GM21786 (cell line): ENCODE results near the gene PIP4K2C.
"Not testable (repeated sequence)": the region's sequence is repeated elsewhere in the genome, so short reads cannot be mapped to it uniquely, and the experiment has no call there.

Source experiments
- ATAC-seq: cut with Tn5 transposase; IDR thresholded peaks from one replicate; pipeline ENCODE4 v1.9.1; 2021; ENCODE audit not compliant: unreplicated experiment

PIP4K2C gene

DNA sequence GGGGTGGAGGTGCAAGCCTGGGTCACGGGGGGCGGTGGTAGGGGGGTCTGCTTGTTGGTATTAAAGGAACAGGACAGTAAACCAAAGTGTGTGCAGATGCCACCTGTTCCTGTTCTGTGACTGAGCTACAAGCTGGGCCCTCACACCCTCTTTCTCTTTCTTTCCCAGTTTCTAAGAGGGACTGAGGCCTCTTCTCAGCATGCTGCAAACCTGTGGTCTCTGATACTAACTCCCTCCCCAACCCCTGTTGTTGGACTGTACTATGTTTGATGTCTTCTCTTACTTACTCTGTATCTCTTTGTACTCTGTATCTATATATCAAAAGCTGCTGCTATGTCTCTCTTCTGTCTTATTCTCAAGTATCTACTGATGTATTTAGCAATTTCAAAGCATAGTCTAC, 6.9 kb upstream of the PIP4K2C start:
- no peak for ATAC-seq

DNA sequence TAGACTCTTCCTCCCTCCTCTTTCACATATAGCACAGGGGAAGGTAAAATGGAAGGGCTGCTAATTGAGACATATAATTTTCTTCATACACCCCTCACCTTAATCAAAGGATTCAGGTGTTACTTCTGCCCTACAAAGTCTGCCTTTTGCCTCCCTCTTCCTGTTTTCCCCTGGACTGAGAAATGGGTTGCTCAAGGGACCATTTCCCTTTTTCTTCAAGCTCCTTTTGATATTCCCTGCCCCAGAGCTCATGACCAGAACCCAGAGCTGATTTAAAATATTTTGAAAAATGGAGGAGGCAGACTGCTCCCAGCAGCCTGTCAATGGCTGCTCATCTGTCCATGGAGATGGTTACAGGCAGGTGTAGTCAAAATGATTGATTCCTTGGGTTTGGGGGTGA, 6.3 kb upstream of the PIP4K2C start:
- ATAC-seq, result no peak

DNA sequence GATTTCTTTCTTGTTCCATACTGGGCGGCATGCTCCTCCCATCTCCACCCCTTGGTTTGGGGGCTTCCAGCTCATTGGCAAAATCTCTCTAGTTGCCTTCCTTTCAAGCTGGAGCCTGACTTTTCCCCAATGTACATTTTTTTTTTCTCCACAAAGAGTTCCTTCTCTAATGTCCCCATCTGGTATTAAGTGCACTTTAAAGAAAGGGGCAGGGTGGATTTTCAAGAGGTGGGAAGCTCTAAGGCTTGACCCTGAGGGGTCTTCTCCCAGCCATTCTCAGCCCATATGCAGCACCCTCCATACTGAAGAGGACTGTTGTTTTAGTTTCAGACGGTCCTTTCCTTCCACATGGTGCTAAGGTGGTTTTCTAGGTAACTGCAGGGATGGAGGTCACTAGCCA, 5.8 kb upstream of the PIP4K2C start:
- no peak for ATAC-seq

DNA sequence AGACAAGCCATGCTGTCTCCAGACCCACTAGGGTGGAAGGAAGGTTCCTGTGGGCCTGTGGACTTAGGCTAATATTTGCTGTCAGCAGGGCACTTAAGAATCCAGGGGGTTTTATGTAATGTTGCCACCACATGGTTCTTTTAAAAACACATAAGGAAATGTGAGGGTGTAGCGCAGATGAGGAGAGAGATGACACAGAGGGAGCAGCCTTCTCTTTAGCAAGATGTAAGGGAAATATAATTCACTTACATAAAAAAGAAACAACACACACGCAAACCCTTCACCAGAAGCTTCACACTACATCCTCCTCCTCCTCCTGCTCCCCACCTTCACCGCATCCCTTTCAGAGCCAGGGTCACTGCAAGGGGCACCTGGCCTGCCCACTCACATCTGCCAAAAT, 4.9 kb upstream of the PIP4K2C start:
- ATAC-seq, result no peak

DNA sequence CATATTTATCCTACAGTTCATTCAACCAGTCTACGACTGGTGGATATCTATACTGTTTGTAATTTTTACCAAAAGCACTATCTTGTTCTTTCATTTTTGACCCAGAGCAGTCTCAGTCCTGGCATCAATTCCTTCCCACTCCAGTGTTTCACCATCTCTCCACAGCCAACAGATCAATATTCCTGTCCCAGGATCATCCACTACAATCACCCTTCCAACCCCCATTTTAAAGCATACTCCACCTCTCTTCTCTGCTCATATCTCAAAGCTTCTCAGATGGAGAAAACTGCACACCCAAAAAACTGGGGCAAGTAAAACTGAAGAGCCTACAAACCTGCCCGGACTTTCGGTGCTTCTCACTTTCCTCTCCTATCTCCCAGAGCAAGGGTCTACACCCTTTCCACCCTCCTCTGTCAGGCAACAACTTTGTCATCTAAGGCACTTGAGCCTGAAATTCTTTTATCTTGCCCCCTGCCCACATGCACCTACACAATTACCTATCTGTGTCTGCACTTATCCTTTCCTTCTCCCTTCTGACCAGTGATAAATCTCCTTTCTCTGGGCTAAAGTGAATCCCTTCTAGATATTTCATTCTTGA, 4.1 kb upstream of the PIP4K2C start:
- ATAC-seq, result no peak

DNA sequence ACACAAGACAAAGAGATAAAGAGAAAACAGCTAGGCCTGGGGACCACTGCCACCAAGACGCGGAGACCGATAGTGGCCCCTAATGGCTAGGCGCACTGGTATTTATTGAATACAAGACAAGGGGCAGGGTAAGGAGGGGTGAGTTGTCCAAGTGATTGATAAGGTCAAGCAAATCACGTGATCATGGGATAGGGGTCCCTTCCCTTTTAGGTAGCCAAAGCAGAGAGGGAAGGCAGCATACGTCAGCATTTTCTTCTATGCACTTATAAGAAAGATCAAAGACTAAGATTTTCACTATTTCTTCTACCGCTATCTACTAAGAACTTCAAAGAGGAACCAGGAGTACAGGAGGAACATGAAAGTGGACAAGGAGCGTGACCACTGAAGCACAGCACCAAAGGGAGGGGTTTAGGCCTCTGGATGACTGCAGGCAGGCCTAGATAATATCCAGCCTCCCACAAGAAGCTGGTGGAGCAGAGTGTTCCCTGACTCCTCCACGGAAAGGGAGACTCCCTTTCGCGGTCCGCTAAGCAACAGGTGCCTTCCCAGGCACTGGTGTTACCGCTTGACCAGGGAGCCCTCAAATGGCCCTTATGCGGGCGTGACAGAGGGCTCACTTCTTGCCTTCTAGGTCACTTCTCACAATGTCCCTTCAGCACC, 1.9 kb upstream of the PIP4K2C start:
- not testable (repeated sequence) for ATAC-seq

DNA sequence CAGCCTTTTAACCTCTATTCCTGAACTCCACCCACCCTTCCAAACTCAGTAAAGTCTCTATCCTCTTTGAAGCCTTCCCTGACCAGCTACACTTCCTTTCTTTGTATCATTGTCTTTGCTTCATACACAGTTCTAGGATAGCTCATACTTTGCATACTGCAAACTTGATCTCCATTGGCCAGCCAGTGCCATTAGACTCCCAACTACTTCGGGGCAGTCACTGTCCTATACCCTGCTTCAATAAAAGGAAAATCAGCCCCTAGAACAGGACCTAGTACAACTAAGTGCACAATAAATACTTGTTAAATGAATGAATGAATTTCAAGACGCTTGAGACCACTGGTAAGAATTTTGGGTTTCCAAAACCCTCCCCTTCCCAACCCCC, 521 bp upstream of the PIP4K2C start:
- no peak for ATAC-seq

DNA sequence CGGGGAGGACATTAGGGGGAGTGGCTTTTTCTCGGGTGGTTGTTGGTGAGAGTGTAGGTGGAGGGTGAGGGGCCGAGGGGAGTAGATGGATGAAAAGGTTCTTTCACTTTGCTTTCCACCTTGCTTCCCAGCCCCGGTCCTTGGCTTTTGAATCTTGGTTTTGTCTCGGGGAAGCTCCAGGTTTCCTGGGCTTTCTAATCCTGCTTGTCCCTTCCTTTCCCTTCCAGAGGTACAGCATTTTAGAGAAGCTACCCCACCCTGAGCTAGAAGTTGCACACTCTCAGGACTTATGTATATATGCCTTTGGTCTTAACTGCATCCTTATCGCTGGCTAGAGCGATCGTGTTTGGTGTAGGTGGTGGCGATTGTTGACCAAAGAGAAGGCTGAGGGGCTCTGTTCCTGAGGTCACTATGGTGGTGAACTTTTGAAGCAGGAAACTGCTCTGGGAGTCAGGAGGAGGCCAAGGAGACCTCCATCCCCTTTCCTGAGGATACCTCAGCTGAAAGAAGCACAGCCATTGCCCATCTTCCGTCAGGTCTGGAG, 862 bp downstream of the PIP4K2C start:
- no peak for ATAC-seq

DNA sequence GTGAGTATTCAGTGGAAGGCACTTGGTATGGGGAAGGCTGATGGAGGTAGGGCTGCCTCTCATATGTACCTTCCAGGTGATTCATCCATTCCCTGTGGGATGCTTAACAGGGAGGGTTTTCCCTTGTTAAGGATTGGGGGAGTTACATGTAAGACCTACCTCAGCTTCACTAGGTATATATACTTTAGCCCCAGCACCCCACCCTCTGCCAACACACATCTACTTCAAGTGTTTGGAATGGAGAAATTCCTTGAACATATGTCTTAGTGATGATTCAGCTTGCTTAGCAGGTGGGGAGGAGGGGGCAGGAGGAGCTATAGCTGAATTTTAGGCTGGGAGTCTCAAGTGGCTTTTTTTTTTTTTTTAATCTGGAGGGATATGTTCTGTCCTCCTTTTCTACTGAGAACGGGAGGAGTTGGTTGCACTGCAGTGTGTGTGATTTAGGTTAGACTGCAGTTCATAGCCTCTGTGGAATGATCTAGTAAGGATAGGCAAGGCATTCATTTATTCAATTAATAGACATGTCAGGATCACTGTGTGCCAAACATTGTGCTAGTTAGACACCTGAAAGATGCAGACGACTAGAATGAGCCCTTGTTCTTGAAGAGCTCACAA, 1.7 kb downstream of the PIP4K2C start:
- no peak for ATAC-seq

DNA sequence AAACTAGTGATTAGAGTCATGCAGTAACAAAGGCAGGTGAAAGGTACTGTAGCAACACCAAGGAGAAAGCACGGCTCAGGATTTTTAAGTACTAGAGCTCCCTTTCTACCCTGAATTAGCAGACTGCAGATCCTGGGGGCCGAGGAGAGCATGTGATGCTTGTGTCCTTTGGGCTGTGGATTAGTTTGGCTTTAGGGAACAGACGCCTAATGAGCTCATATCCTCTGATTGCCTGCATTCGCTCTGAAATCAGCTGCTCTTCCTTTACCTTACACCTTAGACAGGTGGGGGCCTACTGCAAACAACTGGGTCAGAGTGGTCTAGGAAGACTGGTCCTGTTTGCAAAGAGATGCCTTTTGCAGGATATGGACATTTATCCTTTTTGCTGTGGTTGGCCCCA, 2.2 kb downstream of the PIP4K2C start:
- no peak for ATAC-seq

DNA sequence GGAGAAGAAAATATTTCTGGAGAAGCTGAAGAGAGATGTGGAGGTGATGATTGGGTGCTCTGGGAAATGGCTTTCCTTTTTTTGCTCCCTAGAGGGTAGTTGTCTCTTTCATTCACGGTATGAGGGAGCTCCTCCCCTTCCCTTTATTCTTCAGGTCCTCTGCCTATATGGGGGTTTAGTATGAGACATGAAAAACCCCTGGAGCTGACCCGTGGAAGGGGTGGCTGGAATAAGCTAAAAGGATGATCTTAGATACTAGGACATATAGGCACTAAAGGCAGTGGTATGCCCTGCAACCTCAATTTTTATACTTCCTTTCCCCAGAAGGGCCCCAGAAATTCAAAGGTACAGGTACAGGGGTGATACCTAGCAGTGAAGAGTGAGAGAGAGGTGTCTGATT, 9.4 kb downstream of the PIP4K2C start:
- no peak for ATAC-seq

DNA sequence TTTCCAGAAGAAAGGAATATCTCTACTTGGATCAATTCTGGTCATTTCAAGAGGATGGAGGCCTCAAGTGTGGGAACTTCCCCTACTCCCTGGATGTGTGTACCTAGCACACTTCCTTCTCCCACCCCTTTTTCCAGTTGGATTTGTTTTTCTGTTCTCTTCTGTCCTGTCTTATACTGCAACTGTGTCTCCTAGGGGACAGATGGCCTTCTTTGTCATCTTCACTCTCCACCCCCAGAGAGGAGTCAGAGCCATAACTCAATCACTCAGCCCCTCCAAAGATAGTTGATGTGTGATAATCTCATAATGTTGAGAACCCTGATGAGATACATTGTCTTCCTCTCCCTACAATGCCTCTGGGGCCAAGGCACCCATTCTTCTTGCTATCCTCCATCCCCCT, 11.6 kb downstream of the PIP4K2C start:
- ATAC-seq, result no peak

DNA sequence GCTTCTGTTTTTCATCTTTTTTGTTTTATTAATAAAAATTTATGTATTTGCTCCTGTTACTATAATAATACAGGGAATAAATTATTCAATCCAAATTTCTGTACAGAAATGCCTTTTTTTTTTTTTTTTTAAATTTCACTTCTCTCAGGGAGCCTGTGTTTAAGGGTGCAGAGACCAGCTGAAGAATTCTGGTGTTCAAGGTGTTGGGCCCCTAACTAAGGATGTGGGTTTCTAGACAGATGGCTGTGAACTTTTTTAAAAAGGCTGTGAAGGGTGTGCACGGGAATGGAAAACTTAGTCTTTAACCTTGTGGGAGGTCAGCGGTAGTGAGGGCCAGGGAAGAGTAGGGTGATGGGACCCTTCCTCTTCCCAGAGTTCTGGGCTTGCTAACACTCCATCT, 12.3 kb downstream of the PIP4K2C start:
- no peak for ATAC-seq

DNA sequence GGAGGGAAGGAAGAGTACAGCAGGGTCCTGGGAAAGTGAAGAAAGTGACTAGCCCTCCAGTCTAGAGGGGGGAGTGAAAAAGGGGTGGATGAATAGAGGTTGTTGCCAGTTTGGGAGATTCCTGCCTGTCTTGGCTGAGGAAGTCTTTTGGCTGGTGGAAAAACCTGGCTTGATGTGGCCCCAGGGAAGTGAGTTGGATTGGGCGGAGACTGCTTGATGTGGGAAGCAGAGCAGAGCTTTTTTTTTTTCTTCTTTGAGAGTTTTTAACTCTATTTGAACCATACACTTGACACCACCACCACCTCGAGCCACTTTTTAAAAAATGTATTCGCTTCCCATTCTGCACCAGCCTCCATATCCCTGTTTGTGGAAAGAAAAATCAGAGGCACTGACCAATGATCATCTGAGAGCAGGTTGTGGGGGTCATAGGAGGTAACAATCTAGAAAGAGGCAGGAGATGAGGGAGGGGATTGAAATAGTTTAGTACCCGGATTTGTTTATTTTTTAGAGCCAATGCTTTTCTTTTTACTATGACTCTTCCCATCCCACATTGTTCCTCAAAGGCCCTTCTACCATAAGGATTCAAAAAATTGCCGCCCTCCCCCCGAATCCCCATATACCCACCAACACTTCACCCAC, 12.9 kb downstream of the PIP4K2C start:
- ATAC-seq, result no peak

DNA sequence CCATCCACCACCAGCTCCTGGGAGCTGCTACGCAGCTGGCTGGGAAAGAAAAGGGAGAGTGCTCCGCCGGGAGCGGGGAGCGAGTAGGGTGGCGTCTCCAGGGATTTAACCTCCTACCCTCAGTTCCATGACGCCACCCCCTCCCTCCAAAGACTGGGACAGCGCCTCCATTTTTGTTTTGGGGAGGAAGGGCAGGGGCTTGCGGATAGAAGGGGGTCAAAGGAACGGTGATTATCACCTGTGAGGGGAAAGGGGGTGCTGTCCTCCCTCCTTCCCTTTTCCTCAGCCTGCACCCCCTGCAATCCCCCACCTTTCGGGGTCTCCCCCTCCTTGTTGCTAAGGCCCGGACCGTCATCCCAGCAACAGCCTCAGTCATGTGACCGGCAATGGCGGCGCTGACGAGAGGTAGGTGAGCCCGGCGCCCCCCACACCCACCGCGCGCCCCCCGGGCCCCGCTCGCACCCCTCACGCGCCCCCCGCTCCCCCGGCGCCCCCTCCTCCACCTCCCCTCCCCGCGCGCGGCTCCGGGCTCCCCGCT, 13.5 kb downstream of the PIP4K2C start, which contains the start of gene DTX3:
DTX3 (plus strand) TSS at position 371 of the 538 bp plus-strand sequence. CDS start 1,694 bp downstream, outside the sequence.
- no peak for ATAC-seq

DNA sequence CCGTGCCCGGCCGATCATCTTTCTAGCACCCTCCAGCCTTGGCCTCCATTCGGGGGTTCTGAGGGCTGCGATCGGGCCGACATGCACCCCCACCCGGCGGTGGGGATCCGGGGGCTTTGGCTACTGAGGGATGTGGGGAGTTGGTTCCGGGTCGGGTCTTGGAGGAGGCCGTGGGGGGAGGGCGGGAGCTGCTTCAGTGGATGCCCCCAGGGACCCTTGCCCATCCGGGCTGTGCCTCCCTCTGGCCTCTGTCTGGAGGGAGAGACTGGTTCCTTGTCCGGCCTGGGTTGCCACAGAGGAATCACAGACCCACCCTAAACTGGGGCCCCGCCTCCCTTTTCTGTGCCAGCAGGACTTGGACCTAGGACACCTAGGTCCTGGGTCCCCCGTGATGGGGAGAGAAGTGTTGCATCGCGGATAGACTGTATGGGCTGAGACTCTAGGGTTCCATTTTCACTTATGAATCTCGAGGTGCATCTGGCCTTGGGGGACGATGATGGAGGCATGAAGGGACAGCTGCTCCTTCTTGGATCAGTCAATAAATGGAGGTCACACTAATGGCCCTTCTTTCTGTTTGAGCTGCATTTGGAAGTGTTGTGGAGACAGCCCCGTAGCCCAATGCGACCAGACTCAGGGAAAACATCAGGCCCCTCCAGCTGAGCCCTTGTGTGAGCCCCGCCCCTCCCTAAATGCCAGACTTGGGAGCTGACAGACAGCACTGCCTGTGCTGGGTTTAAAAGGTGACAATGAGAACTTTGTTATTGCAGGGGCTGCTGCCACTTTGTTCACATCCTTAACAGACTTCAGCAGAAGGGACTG, 14.2 kb downstream of the PIP4K2C start:
- no peak for ATAC-seq

DNA sequence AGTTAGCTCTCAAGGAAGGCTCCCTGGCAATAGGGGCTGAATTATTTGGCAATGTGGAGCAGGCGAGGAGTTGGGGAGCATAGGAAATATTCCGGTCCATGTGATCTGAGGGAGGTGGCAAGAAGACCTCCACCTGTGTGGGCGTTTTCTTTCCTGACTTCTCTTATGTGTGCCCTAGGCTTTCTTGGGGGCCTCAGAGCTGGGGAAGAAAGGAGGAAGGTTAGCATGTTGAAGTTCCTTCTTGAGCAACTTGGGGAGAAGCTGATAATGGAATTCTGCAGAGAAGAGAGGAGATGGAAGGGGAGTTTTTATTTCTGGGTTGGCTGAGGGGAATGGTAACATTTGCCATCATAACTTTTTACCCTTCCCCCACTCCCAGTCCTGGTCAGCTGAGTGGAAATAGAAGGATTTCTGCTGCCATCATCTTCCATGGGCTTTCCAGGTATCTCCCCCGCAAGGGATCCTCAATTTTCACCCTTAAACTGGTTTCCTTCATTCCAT, 14.9 kb downstream of the PIP4K2C start:
- no peak for ATAC-seq

DNA sequence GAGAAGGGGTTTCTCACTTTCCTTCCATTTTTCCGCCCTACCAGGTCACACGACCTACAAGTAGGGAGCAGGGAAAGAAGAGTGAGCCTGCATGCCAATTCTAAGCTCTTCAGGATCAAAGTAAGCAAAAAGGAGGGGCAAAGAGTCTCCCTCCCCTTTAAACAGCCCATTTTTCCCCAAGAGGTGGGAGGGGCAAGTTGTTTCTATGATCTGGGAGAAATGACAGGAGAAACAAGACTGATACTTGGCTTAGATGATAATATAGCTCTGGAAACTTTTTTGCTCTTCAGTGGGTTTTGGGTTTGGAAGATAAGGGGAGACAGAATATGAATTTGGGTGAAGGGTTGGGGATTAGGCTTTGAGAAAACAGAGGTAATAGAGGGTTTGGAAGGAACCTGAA, 15.4 kb downstream of the PIP4K2C start:
- ATAC-seq, result no peak

DNA sequence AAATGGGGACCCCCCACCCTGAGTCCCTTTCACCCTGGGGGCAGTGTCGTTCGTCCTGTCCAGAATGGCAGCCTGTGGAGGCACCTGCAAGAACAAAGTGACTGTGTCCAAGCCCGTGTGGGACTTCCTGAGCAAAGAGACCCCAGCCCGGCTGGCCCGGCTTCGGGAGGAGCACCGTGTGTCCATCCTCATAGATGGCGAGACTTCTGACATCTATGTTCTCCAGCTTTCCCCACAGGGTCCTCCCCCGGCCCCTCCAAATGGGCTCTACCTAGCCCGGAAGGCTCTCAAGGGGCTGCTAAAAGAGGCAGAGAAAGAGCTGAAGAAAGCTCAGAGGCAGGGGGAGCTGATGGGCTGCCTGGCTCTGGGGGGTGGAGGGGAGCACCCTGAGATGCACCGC, 15.8 kb downstream of the PIP4K2C start:
- ATAC-seq, result no peak

DNA sequence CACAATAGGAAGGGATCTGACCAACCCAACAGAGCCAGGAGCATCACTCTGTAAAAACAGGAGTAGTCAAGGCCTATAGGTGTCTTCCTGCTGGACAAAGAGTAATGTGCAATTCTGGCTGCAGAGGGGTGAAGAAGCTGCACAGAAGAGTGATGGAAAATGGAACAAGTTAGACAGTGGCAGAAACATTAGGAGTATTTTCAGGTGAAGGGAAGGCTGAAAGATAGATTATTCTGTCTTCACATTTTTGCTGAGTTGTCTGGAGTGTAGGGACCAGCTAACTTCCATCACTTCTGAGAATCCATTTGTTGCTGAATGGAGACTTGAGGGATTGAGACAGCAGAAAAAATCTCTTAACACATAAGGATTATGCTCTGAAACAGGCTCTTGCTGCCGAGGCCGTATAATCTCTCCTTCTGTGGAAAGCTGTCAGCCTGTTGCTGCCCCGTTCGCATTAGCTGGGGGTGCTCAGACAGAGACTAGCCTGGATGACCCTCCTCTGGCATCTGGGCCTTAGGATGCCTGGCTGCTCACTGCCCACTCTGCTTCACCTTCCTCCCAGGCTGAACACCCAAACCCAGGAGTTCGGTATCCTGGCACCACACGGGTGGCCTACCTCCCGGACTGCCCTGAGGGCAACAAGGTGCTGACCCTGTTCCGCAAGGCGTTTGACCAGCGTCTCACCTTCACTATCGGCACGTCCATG, 17.1 kb downstream of the PIP4K2C start:
- no peak for ATAC-seq
